GM21717 (cell line): ENCODE results near the gene RAP1GAP2.
"Not testable (repeated sequence)": the region's sequence is repeated elsewhere in the genome, so short reads cannot be mapped to it uniquely, and the experiment has no call there.

Experiments
- ATAC-seq: cut with Tn5 transposase; IDR thresholded peaks from one replicate; pipeline ENCODE4 v1.9.1; 2021; ENCODE audit warnings: mild to moderate bottlenecking, moderate library complexity; ENCODE audit not compliant: unreplicated experiment

RAP1GAP2 gene

GRCh38 chr17:3034578-3034920 is 238.3 kb downstream of the RAP1GAP2 start:
- no peak for ATAC-seq

GRCh38 chr17:3035256-3035967 is 239.2 kb downstream of the RAP1GAP2 start:
- no peak for ATAC-seq

- ATAC-seq, result no peak
These were observed 239.7 kb downstream of the RAP1GAP2 start for GRCh38 chr17:3035968-3036280.

- ATAC-seq, result no peak
These were observed 240.6 kb downstream of the RAP1GAP2 start for GRCh38 chr17:3036800-3037199.

GRCh38 chr17:3037259-3037658 is 241.0 kb downstream of the RAP1GAP2 start:
- ATAC-seq, result no peak

GRCh38 chr17:3038941-3039340 is 242.7 kb downstream of the RAP1GAP2 start:
- no peak for ATAC-seq

GRCh38 chr17:3039736-3040135 is 243.5 kb downstream of the RAP1GAP2 start:
- ATAC-seq, result no peak

GRCh38 chr17:3040882-3041281 is 244.6 kb downstream of the RAP1GAP2 start:
- no peak for ATAC-seq

- ATAC-seq, result no peak
These were observed 247.6 kb downstream of the RAP1GAP2 start for GRCh38 chr17:3043737-3044365.

GRCh38 chr17:3046753-3047152 is 250.5 kb downstream of the RAP1GAP2 start:
- ATAC-seq, result no peak

GRCh38 chr17:3048727-3049471 is 252.7 kb downstream of the RAP1GAP2 start:
- ATAC-seq, result peak; percentile 88

- ATAC-seq, result no peak
These were observed 253.6 kb downstream of the RAP1GAP2 start for GRCh38 chr17:3049705-3050295.

GRCh38 chr17:3054868-3055267 is 258.6 kb downstream of the RAP1GAP2 start:
- not testable (repeated sequence) for ATAC-seq

- not testable (repeated sequence) for ATAC-seq
These were observed 266.7 kb downstream of the RAP1GAP2 start for GRCh38 chr17:3062824-3063377.

GRCh38 chr17:3063507-3063906 is 267.3 kb downstream of the RAP1GAP2 start, which contains the start of gene OR1D5:
OR1D5 (minus strand) TSS chr17:3063607; CDS start chr17:3063607, 0 bp downstream.
- not testable (repeated sequence) for ATAC-seq

GRCh38 chr17:3065192-3065591 is 269.0 kb downstream of the RAP1GAP2 start:
- ATAC-seq, result not testable (repeated sequence)

- ATAC-seq, result not testable (repeated sequence)
These were observed 277.6 kb downstream of the RAP1GAP2 start for GRCh38 chr17:3073850-3074249.
